Cardiac muscle cell (in vitro differentiated cells and primary cell): Measurements from ENCODE around the gene KSR1. TPM values are rescaled to one million over a fixed set of nuclear protein-coding genes. Genes with fewer than 3 reads are reported as not detected.
"Not testable (repeated sequence)": the region's sequence is repeated elsewhere in the genome, so short reads cannot be mapped to it uniquely, and the experiment has no call there.

Experiments used
- DNase-seq, 2 donors: peaks; one replicate each; pipeline versions ENCODE4 v3.0.0 to v3.0.0-alpha.2; 2010 to 2017; ENCODE audit warnings: low read depth in 1 of 2, low spot score in 1 of 2
- H3K27ac ChIP-seq: fragments of 200-600 bp; sonication (generic); 2 replicates; pipeline ENCODE4 v1.5.1; 2016
- H3K27me3 ChIP-seq: fragments of 200-600 bp; sonication (generic); 2 replicates; pipeline ENCODE4 v1.6.0; 2016; ENCODE audit warnings: control low read depth
- H3K36me3 ChIP-seq: fragments of 200-600 bp; sonication (generic); 2 replicates; pipeline ENCODE4 v1.5.1; 2016; ENCODE audit warnings: control low read depth
- H3K4me1 ChIP-seq: fragments of 200-600 bp; sonication (generic); 2 replicates; pipeline ENCODE4 v1.8.1; 2017; ENCODE audit warnings: low read depth, mild to moderate bottlenecking, mixed run types
- H3K4me3 ChIP-seq: fragments of 200-600 bp; sonication (generic); 2 replicates; pipeline ENCODE4 v1.5.1; 2016; ENCODE audit warnings: mild to moderate bottlenecking
- H3K9me3 ChIP-seq: fragments of 200-600 bp; sonication (generic); 2 replicates; pipeline ENCODE4 v1.5.1; 2017; ENCODE audit warnings: low read depth, mild to moderate bottlenecking, control low read depth
- polyA plus RNA-seq: library from polyadenylated mRNA; unstranded; fragments of >200 nt; fragmentation: Nextera tagmentation; extraction: Ambion mirVana; gene quantifications from 2 replicates; pipeline ENCODE4 v1.2.1, GENCODE V29; 2016
- total RNA-seq: library from RNA; depleted of rRNA; stranded (reverse); fragments of >200 nt; gene quantifications from 2 replicates; pipeline ENCODE4 v1.2.3, GENCODE V29; 2016
- TF ChIP-seq, protein P1 (sequence below): IDR thresholded peaks from 2 replicates; pipeline ENCODE4 v1.5.1; 2012; ENCODE audit warnings: low read depth, mild to moderate bottlenecking, low read length

Gene KSR1
- total and polyA plus RNA-seq, 2 experiments from 2014 or later = 15.7 to 29.0 TPM

DNA sequence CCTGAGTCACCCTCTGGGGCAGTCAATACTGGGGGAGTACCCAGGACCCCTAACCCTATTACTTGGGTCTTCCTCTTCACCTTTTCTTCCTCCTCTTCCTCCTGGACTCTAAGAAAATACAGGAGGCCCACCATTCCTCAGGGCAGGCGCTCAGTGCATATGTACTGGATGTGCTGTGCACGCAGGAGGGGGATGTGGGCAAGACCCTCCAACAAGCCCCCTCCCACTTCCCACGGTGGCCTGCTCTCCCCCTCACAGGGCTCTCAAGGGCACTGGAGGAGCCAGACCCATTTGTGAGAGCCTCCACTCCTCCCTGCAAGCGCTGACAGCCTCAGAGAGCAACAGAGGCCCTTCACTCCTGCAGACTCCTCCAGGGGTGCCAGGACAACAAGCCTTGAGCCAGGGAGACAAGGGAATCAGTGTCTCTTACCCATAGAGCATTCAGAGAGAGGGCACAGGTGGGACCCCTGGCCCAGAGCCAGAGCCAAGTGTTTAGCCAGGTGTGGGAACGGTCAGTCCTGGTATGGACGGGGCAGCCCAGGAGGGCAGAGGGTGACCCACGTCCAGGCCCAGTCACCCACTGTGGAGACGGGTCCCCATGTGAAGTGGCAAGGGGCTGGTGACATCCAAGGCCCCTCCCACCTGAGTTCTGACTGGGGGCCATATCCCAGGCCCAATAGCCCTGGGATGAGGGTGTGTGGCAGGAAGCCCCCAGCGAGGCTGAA, 27.3 kb upstream of the KSR1 start:
- TF ChIP-seq, protein P1, sequence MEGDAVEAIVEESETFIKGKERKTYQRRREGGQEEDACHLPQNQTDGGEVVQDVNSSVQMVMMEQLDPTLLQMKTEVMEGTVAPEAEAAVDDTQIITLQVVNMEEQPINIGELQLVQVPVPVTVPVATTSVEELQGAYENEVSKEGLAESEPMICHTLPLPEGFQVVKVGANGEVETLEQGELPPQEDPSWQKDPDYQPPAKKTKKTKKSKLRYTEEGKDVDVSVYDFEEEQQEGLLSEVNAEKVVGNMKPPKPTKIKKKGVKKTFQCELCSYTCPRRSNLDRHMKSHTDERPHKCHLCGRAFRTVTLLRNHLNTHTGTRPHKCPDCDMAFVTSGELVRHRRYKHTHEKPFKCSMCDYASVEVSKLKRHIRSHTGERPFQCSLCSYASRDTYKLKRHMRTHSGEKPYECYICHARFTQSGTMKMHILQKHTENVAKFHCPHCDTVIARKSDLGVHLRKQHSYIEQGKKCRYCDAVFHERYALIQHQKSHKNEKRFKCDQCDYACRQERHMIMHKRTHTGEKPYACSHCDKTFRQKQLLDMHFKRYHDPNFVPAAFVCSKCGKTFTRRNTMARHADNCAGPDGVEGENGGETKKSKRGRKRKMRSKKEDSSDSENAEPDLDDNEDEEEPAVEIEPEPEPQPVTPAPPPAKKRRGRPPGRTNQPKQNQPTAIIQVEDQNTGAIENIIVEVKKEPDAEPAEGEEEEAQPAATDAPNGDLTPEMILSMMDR = no peak
- no peaks in the 10 kb centered on the region for H3K9me3 ChIP-seq
- H3K4me1 ChIP-seq = no peaks in the 10 kb centered on the region
- H3K4me3 ChIP-seq = no peak overlapping the region
- H3K36me3 ChIP-seq = no peaks in the 10 kb centered on the region
- DNase-seq = no peak
- H3K27ac ChIP-seq = no peak overlapping the region
- no peaks in the 10 kb centered on the region for H3K27me3 ChIP-seq

DNA sequence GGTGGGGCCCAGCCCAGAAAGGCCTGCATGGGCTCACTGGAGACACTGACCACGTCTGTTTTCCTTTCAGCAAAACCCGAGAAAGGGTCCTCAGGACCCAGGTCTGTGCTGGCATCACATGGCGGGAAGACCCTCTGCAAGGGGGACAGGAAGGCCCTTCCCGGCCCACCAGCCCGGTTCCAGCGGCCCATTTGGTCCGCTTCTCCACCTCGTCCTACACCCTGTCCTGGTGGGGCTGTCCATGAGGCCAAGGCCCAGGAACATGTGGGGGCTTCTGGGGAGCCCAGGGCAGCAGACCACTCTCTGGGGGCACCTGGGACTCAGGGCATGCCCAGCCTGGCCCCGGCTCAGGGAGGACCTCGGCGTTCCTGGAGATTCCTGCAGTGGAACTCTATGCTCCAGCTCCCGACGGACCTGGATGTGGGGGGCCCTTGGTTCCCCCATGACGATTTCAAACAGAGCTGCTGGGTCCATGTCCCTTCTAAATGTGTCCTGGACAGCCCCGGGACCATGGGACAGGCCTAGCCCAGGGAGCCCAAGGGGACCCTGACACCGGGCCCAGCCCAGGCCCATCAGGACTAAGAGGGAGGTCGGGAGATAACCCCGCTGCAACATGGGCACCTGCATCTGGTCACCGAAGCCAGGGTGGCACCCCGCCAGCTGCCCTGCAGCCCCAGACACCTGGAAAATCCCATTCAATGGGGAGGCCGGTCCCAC, 26.4 kb upstream of the KSR1 start:
- Histone ChIP-seq H3K27me3 (no peaks in the 10 kb centered on the region), H3K36me3 (no peaks in the 10 kb centered on the region), H3K4me1 (no peaks in the 10 kb centered on the region), H3K4me3 (no peak overlapping the region), H3K9me3 (no peaks in the 10 kb centered on the region), H3K27ac (no peak overlapping the region)
- no peak for DNase-seq
- TF ChIP-seq, protein P1 = no peak

GRCh38 chr17:27430383-27430840, 25.8 kb upstream of the KSR1 start:
- Histone ChIP-seq H3K9me3 (no peaks in the 10 kb centered on the region), H3K27ac (no peak overlapping the region), H3K4me3 (no peak overlapping the region), H3K4me1 (no peaks in the 10 kb centered on the region), H3K36me3 (no peaks in the 10 kb centered on the region), H3K27me3 (no peaks in the 10 kb centered on the region)
- no peak for DNase-seq
- TF ChIP-seq, protein P1 = no peak

DNA sequence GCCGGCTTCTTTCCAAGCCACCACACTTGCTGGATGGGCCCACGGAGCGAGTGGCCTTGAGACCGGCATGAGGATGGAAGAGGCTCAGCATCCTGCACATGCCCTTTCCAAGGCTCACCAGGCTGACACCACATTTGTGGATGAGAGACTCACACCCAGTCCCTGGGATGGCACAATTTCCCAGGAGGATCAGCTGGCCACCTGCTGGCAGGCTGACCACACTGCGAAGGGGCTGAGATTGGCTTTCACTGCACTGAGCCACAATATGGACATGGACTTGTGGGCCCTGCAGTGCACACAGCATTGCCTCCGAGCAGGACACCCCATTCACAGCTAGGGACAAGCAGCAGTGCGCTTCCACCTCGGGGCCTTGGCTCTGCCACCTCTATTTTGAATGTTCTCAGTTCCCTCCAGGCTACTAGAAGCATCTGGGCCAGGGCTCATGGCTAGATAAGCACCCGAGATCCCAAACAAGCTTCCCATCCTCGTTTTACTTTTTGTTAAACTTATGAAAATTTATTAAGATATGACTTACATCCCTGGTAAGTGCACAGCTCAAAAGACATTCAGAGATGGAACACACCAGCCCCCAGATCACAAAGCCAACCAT, 25.3 kb upstream of the KSR1 start:
- DNase-seq = peak; percentile 46 to 50
- TF ChIP-seq, protein P1 = peak; percentile 64

DNA sequence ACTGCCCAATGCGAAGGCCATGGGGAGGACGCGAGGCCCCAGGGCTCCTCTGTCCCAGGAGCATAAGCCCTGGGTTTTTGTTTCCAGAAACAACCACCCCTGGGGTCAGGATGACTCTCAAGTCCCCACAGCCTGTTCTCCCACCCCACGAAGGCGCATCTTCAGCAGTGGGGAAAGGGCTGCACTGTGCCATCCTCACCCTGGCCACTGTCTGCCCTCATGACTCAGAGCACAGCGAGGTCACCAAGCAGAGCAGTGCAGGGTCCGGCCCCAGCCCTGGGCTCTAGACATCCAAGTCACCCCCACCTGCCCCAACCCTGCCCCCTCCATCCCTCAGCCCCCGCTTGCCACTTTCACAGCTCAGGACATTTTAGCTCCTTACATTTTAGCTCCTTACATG, 22.7 kb upstream of the KSR1 start:
- H3K4me3 ChIP-seq = no peak overlapping the region
- H3K4me1 ChIP-seq = no peaks in the 10 kb centered on the region
- H3K27ac ChIP-seq = no peak overlapping the region
- no peak for DNase-seq
- TF ChIP-seq, protein P1 = no peak
- H3K36me3 ChIP-seq = no peaks in the 10 kb centered on the region
- no peaks in the 10 kb centered on the region for H3K27me3 ChIP-seq
- no peaks in the 10 kb centered on the region for H3K9me3 ChIP-seq

More for the DNA sequence above, 25.3 kb upstream of the KSR1 start:
- Histone ChIP-seq H3K27ac (no peak overlapping the region), H3K27me3 (no peaks in the 10 kb centered on the region), H3K36me3 (no peaks in the 10 kb centered on the region), H3K4me3 (no peak overlapping the region), H3K4me1 (no peaks in the 10 kb centered on the region), H3K9me3 (no peaks in the 10 kb centered on the region)

DNA sequence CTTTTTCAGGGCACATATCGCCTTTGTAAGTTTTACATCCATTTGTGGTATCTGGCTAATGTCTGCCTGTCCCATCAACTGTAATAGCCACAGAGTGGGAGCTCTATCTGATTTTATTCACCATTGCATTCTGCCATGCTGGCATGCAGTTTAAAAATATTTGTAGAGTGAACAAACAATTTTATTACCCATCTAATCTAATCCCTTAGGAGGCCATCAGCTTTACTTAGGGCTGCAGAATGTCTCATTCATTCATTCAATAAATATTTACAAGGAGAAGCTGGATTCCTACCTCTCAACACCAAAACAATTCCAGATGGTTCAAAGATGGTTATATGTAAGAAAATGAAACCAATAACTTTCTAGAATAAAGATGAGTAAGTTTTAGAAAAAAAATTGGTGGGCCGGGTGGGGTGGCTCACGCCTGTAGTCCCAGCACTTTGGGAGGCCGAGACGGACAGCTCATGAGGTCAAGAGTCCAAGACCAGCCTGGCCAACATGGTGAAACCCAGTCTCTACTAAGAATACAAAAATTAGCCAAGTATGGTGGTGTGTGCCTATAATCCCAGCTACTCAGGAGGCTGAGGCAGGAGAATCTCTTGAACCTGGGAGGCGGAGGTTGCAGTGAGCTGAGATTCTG, 20.7 kb upstream of the KSR1 start:
- not testable (repeated sequence) for H3K9me3 ChIP-seq, H3K4me1 ChIP-seq, H3K36me3 ChIP-seq, H3K27me3 ChIP-seq, DNase-seq, H3K4me3 ChIP-seq, H3K27ac ChIP-seq
